Measurements from ENCODE around the gene ABCD1. TPM values are rescaled to one million over a fixed set of nuclear protein-coding genes. Genes with fewer than 3 reads are reported as not detected.

ABCD1 gene
- 2.3 to 4.7 TPM (median 3.6 TPM) in 5 replicates for total RNA-seq (2022; extraction: Qiagen RNA extraction; ENCODE audit: low read depth)

GRCh38 chrX:153724252-153725038, at the start of gene ABCD1, which contains the start of gene BCAP31:
Gene ABCD1 (plus strand): TSS chrX:153724856. CDS start chrX:153725267, 411 bp downstream.
Gene BCAP31 (minus strand): TSS chrX:153724387. CDS start chrX:153723244, 1,143 bp downstream.

GRCh38 chrX:153687121-153688039, 37.3 kb upstream of the ABCD1 start, which contains the start of gene SLC6A8:
Gene SLC6A8 (plus strand): TSS chrX:153687926. CDS start chrX:153688575, 649 bp downstream.

GRCh38 chrX:153763989-153764755, 39.5 kb downstream of the ABCD1 start, which contains the start of gene PLXNB3:
Gene PLXNB3 (plus strand): TSS chrX:153764249. CDS start chrX:153765536, 1,287 bp downstream.

GRCh38 chrX:153780678-153781427, 56.2 kb downstream of the ABCD1 start, which contains the start of gene SRPK3:
Gene SRPK3 (plus strand): TSS chrX:153781041. CDS start chrX:153781087, 46 bp downstream.

Other genes starting within 250 kb of the ABCD1 start
- gene BGN, start 229.9 kb upstream of the ABCD1 start, total RNA-seq (2022; extraction: Qiagen RNA extraction; ENCODE audit: low read depth), result 0.07 TPM in 1 of 5 replicates, not detected in the others
- gene ATP2B3, start 207.2 kb upstream of the ABCD1 start, total RNA-seq (2022; extraction: Qiagen RNA extraction; ENCODE audit: low read depth), result 0.07 to 0.23 TPM (median 0.15 TPM) in 5 replicates
- gene CCNQ, start 125.7 kb upstream of the ABCD1 start, total RNA-seq (2022; extraction: Qiagen RNA extraction; ENCODE audit: low read depth), result 44.6 to 59.4 TPM (median 58.5 TPM) in 5 replicates
- gene DUSP9, start 77.7 kb upstream of the ABCD1 start, total RNA-seq (2022; extraction: Qiagen RNA extraction; ENCODE audit: low read depth), result 1.00 to 1.8 TPM (median 1.5 TPM) in 5 replicates
- gene PNCK, start 51.0 kb upstream of the ABCD1 start, total RNA-seq (2022; extraction: Qiagen RNA extraction; ENCODE audit: low read depth), result 0.13 to 0.31 TPM (median 0.24 TPM) in 4 of 5 replicates, not detected in the other
- gene SLC6A8, start 36.9 kb upstream of the ABCD1 start, total RNA-seq (2022; extraction: Qiagen RNA extraction; ENCODE audit: low read depth), result 11.3 to 13.3 TPM (median 11.9 TPM) in 5 replicates
- 350 to 420 TPM (median 366 TPM) in 5 replicates for gene BCAP31, start 469 bp upstream of the ABCD1 start, total RNA-seq (2022; extraction: Qiagen RNA extraction; ENCODE audit: low read depth)
- gene PLXNB3, start 39.4 kb downstream of the ABCD1 start, total RNA-seq (2022; extraction: Qiagen RNA extraction; ENCODE audit: low read depth), result 2.4 to 4.3 TPM (median 3.6 TPM) in 5 replicates
- gene SRPK3, start 56.2 kb downstream of the ABCD1 start, total RNA-seq (2022; extraction: Qiagen RNA extraction; ENCODE audit: low read depth), result not detected in 5 replicates
- gene IDH3G, start 69.5 kb downstream of the ABCD1 start, total RNA-seq (2022; extraction: Qiagen RNA extraction; ENCODE audit: low read depth), result 58.5 to 62.8 TPM (median 59.4 TPM) in 5 replicates
- gene SSR4, start 69.8 kb downstream of the ABCD1 start, total RNA-seq (2022; extraction: Qiagen RNA extraction; ENCODE audit: low read depth), result 399 to 451 TPM (median 405 TPM) in 5 replicates
- 2.2 to 4.1 TPM (median 3.4 TPM) in 5 replicates for gene PDZD4, start 105.7 kb downstream of the ABCD1 start, total RNA-seq (2022; extraction: Qiagen RNA extraction; ENCODE audit: low read depth)
- 16.7 to 20.3 TPM (median 17.5 TPM) in 5 replicates for gene L1CAM, start 161.3 kb downstream of the ABCD1 start, total RNA-seq (2022; extraction: Qiagen RNA extraction; ENCODE audit: low read depth)
- gene AVPR2, start 179.8 kb downstream of the ABCD1 start, total RNA-seq (2022; extraction: Qiagen RNA extraction; ENCODE audit: low read depth), result not detected in 5 replicates
- 0.80 to 2.0 TPM (median 1.2 TPM) in 5 replicates for gene ARHGAP4, start 201.4 kb downstream of the ABCD1 start, total RNA-seq (2022; extraction: Qiagen RNA extraction; ENCODE audit: low read depth)
- 194 to 251 TPM (median 220 TPM) in 5 replicates for gene NAA10, start 210.2 kb downstream of the ABCD1 start, total RNA-seq (2022; extraction: Qiagen RNA extraction; ENCODE audit: low read depth)
- gene RENBP, start 219.8 kb downstream of the ABCD1 start, total RNA-seq (2022; extraction: Qiagen RNA extraction; ENCODE audit: low read depth), result 0.09 to 0.29 TPM (median 0.14 TPM) in 4 of 5 replicates, not detected in the other
- 32.7 to 37.9 TPM (median 37.7 TPM) in 5 replicates for gene HCFC1, start 247.0 kb downstream of the ABCD1 start, total RNA-seq (2022; extraction: Qiagen RNA extraction; ENCODE audit: low read depth)
- 4.8 to 7.7 TPM (median 6.3 TPM) in 5 replicates for gene TMEM187, start 247.9 kb downstream of the ABCD1 start, total RNA-seq (2022; extraction: Qiagen RNA extraction; ENCODE audit: low read depth)

All from A549 treated with GW870086 at 1 μM for 4 hours (cell line).